ENCODE results near the gene GBX1.

DNA sequence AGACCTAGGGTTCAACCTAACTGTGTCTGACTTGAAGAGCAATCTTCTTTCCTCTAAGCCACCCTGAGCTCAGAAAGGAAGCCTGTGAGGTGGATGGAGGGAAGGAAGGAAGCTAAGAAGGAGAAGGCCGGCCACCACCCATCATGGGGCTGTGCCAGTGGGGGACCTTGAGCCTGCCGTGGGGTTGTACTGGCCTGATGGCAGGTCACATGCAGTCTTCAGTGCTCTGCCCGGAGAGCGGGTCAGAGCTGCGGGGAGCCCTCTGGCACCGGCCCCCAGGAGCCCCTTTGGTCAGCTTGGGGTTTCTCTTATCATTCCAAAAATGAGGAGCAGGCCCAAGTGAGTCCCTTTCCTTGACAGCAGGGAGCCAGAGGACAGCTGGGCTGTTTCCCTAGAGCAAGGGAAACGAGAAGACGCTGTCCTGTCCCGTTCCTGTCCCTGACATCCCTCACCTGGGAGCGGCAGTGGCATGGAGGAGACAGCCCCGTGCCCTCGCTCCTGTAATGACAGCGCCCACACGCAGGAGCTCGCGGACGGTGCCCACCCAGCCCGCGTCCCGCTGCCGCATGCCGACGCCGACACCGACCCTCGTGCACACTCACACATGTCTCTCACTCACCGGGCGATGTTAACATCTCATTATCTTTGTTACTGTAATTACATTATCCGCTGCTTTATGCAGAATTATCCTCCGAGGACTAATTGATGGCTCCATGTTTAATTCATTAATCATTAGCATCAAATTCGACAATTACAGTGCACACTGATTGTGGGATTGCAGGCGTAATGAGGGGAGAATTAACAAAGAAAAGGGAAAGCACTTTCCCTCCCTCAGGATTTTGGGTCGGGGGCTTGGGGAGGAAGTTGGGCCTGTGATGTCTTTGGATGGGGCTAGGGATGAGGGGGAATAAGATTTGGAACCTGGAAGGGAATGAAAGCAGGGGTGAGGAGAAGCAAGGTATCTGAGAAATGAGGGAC is 31.3 kb downstream of the GBX1 start:
- TF ChIP-seq CTCF (IDR thresholded peaks at IDR 0.05), result no peak
- no peak for TF ChIP-seq POLR2A (IDR thresholded peaks at IDR 0.05)

All from heart left ventricle (tissue), 13 donors.